Body of pancreas (tissue), 4 donors: ENCODE measurements around the gene DNAH10. TPM values are rescaled to one million over a fixed set of nuclear protein-coding genes. Genes with fewer than 3 reads are reported as not detected.

ENCODE experiments used
- ATAC-seq: fragments of 150-250 bp; one replicate; pipeline ENCODE4 v1.9.1; 2016
- DNase-seq, 4 donors: peaks; one replicate each; pipeline ENCODE4 v3.0.0-alpha.2; 2019
- H3K27ac ChIP-seq, 4 donors: fragments of 200-600 bp; sonication (generic); 1 replicate in 3 of 4; 2 replicates in 1 of 4; pipeline versions ENCODE4 v1.5.1 to v1.6.1; 2016 to 2019; ENCODE audit warnings: mild to moderate bottlenecking in 1 of 4, mixed read lengths in 1 of 4, moderate library complexity in 1 of 4
- H3K27me3 ChIP-seq, 2 donors: fragments of 200-600 bp; sonication (generic); one replicate each; pipeline ENCODE4 v1.6.0; 2016; ENCODE audit warnings: mild to moderate bottlenecking in 1 of 2
- H3K36me3 ChIP-seq, 2 donors: fragments of 200-600 bp; sonication (generic); replicated peaks in 1 of 2; 2 replicates each; pipeline ENCODE4 v1.5.1; 2016; ENCODE audit warnings: low read depth in 2 of 2; ENCODE audit not compliant: insufficient read depth in 1 of 2
- H3K4me1 ChIP-seq: fragments of 200-600 bp; sonication (generic); one replicate; pipeline ENCODE4 v1.6.0; 2016
- H3K4me3 ChIP-seq, 2 donors: fragments of 200-600 bp; sonication (generic); 1 replicate in 1 of 2; 2 replicates in 1 of 2; pipeline ENCODE4 v1.5.1; 2016 to 2019
- H3K9me3 ChIP-seq, 3 donors: fragments of 200-600 bp; sonication (generic); 1 replicate in 2 of 3; 2 replicates in 1 of 3; pipeline ENCODE4 v1.5.1; 2016
- CTCF ChIP-seq, 7 experiments: fragments of 450-650 bp in 4 of 7; fragments of 200-600 bp in 3 of 7; sonication (generic) in 3 of 7; IDR thresholded peaks; one replicate each; pipeline ENCODE4 v1.5.1; 2016 to 2019; ENCODE audit warnings: antibody characterized with exemption in 7 of 7
- POLR2A ChIP-seq, 3 donors: fragments of 450-650 bp; IDR thresholded peaks; one replicate each; pipeline ENCODE4 v1.6.1; 2016; ENCODE audit warnings: antibody characterized with exemption in 3 of 3, mild to moderate bottlenecking in 2 of 3
- WGBS, 2 donors: methylation state at CpG; one replicate each; pipeline ENCODE4 v1.1.5; 2017; 5-methylcytosine and 5-hydroxymethylcytosine counted together
- intact Hi-C: fragments of 100-400 bp; cut with DNase I; formaldehyde crosslinking; loops from one replicate; pipeline ENCODE4 v1.15.1; 2023
- total RNA-seq, 2 donors: library from RNA; depleted of rRNA; stranded (reverse); fragments of >200 nt; gene quantifications; one replicate each; pipeline ENCODE4 v1.1.0, GENCODE V29; 2016

Gene DNAH10
- total RNA-seq, 2 donors from 2014 or later: 0.26 TPM; not detected in 1

GRCh38 chr12:123741937-123742572 lies 20.0 kb upstream of the DNAH10 start:
- DNase-seq (no peak), ATAC-seq (no peak)
- Histone ChIP-seq H3K4me1 (no peaks in the 10 kb centered on the region), H3K27me3 (no peaks in the 10 kb centered on the region), H3K4me3 (no peak overlapping the region), H3K9me3 (no peaks in the 10 kb centered on the region), H3K36me3 (peaks cover 0 to 31% of the 10 kb centered on the region in 2 donors), H3K27ac (no peak overlapping the region)
- WGBS, 2 donors: 79 to 94% methylated on average over 14 of the region's 14 CpGs
- TF ChIP-seq POLR2A (IDR thresholded peaks at IDR 0.05) (no peak), CTCF (IDR thresholded peaks at IDR 0.05) (no peak)
- intact Hi-C loops: no loop called here

DNA sequence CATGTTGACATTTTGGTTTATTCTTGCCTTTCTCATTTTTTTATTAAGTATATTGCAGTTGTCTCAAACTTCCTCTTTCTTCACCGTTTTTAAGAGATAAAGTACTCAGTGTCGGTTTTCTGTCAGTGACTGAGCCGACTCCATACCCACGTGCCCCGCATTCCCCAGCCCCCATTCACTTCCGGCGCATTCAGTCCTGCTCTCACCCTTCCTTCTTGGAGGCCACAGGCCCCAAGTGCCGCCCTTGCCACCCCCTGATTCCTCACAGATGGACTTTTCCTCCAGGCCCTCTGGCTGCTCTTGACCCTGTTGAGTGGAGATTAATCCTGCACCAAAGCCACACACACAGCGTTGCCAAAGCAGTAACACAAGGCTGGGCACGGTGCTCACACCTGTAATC lies 19.1 kb upstream of the DNAH10 start:
- Histone ChIP-seq H3K9me3 (no peaks in the 10 kb centered on the region), H3K27me3 (no peaks in the 10 kb centered on the region), H3K4me3 (no peak overlapping the region), H3K4me1 (no peaks in the 10 kb centered on the region), H3K36me3 (peaks cover 0 to 27% of the 10 kb centered on the region in 2 donors), H3K27ac (no peak overlapping the region)
- no peak for ATAC-seq
- intact Hi-C loops: no loop called here
- no peak for TF ChIP-seq POLR2A (IDR thresholded peaks at IDR 0.05)
- TF ChIP-seq CTCF (IDR thresholded peaks at IDR 0.05): no peak
- WGBS, 2 donors: 65 to 85% methylated on average over 10 of the region's 10 CpGs
- DNase-seq: peak in 1 of 4 donors; percentile 10

- ATAC-seq (no peak), DNase-seq (no peak)
- Histone ChIP-seq H3K27ac (no peak overlapping the region), H3K27me3 (no peaks in the 10 kb centered on the region), H3K9me3 (no peaks in the 10 kb centered on the region), H3K4me3 (no peak overlapping the region), H3K4me1 (no peaks in the 10 kb centered on the region), H3K36me3 (peaks cover 0 to 30% of the 10 kb centered on the region in 2 donors)
- intact Hi-C loops: no loop called here
- 70 to 73% methylated on average over 3 to 11 of the region's 12 CpGs for WGBS, 2 donors
- no peak for TF ChIP-seq POLR2A (IDR thresholded peaks at IDR 0.05)
- no peak for TF ChIP-seq CTCF (IDR thresholded peaks at IDR 0.05)
Observed at GRCh38 chr12:123744836-123745235, 17.3 kb upstream of the DNAH10 start.

DNA sequence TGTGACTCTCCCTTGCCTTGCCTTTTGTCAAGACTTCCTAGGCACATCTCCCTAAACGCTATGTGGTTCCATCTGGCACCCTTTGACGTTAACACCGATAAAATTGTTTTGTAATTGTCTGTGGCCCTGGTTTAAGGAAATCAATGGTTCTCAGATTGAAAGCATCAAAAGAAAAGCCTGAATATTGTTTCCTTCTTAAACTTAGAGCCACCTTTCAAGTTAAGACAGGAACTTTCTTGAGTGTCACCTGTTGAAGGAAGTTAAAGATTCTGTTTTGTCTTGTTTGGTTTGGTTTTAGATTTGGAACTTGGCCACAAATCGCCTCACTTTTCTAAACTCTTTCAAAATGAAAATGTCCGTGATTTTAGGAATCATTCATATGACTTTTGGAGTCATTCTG lies 14.8 kb upstream of the DNAH10 start:
- no peak for DNase-seq
- Histone ChIP-seq H3K4me3 (no peak overlapping the region), H3K27ac (no peak overlapping the region), H3K9me3 (no peaks in the 10 kb centered on the region), H3K36me3 (peaks cover 0 to 40% of the 10 kb centered on the region in 2 donors), H3K27me3 (no peaks in the 10 kb centered on the region), H3K4me1 (no peaks in the 10 kb centered on the region)
- WGBS, 2 donors: 71 to 79% methylated on average over 5 of the region's 5 CpGs
- intact Hi-C loops: no loop called here
- ATAC-seq: no peak
- TF ChIP-seq CTCF (IDR thresholded peaks at IDR 0.05) (no peak), POLR2A (IDR thresholded peaks at IDR 0.05) (no peak)

DNA sequence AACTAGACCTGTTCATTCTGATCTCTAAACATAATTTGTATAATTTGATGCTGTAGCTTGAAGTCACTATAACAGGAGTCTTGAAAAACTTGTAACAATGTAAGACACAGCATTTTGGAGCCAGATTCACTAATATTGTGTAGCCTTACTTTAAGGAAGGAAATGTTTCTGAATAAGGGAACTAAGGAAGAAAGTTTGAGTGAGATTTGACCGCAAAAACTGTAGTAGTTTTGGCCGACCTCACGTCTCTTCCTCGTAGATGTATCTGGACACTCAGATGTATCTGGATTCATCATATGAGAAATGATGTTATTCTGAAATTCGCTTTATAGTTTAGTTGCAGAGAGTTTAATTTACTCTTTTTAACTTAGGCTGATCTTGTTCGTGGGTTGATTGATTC lies 13.9 kb upstream of the DNAH10 start:
- no peak for TF ChIP-seq CTCF (IDR thresholded peaks at IDR 0.05)
- TF ChIP-seq POLR2A (IDR thresholded peaks at IDR 0.05): no peak
- Histone ChIP-seq H3K27me3 (no peaks in the 10 kb centered on the region), H3K36me3 (peaks cover 0 to 39% of the 10 kb centered on the region in 2 donors), H3K27ac (no peak overlapping the region), H3K4me1 (no peaks in the 10 kb centered on the region), H3K9me3 (no peaks in the 10 kb centered on the region), H3K4me3 (no peak overlapping the region)
- intact Hi-C loops: no loop called here
- ATAC-seq (no peak), DNase-seq (no peak)
- WGBS, 2 donors: 71 to 83% methylated on average over 6 of the region's 6 CpGs
